Stimulated activated CD4-positive, alpha-beta T cell treated with anti-CD3 and anti-CD28 coated beads, Interleukin-15, amount 100 ng/mL, for 24 hours (primary cell): Measurements from ENCODE around the gene PDE6H.
A peak's percentile ranks its signal among the peaks of the same experiment; 100 is the strongest.

Experiments used
- DNase-seq: peaks from one replicate; pipeline ENCODE4 v3.0.0-alpha.2; 2020

PDE6H gene

GRCh38 chr12:14976658-14977057 lies 3.8 kb downstream of the PDE6H start:
- no peak for DNase-seq

- DNase-seq, result no peak
These were observed 6.6 kb downstream of the PDE6H start for GRCh38 chr12:14979468-14979867.

GRCh38 chr12:14981049-14981448 lies 8.2 kb downstream of the PDE6H start:
- DNase-seq, result no peak

- DNase-seq, result no peak
These were observed 9.7 kb downstream of the PDE6H start for GRCh38 chr12:14982562-14982961.

GRCh38 chr12:14982991-14983390 lies 10.1 kb downstream of the PDE6H start:
- DNase-seq, result no peak

GRCh38 chr12:14984036-14984435 lies 11.2 kb downstream of the PDE6H start:
- no peak for DNase-seq

- DNase-seq, result no peak
These were observed 12.0 kb downstream of the PDE6H start for GRCh38 chr12:14984766-14985285.

GRCh38 chr12:14986449-14986848 lies 13.6 kb downstream of the PDE6H start:
- no peak for DNase-seq

- DNase-seq, result no peak
These were observed 15.2 kb downstream of the PDE6H start for GRCh38 chr12:14988035-14988434.

GRCh38 chr12:14989790-14990189 lies 16.9 kb downstream of the PDE6H start:
- DNase-seq, result no peak

GRCh38 chr12:14991069-14991468 lies 18.2 kb downstream of the PDE6H start:
- DNase-seq, result no peak

- DNase-seq, result no peak
These were observed 19.8 kb downstream of the PDE6H start for GRCh38 chr12:14992673-14993072.

GRCh38 chr12:14993117-14993516 lies 20.3 kb downstream of the PDE6H start:
- no peak for DNase-seq

- DNase-seq, result peak; percentile 24
These were observed 20.9 kb downstream of the PDE6H start for GRCh38 chr12:14993537-14994266.

- no peak for DNase-seq
These were observed 21.8 kb downstream of the PDE6H start for GRCh38 chr12:14994610-14995009.

GRCh38 chr12:14995583-14996425 lies 23.0 kb downstream of the PDE6H start:
- no peak for DNase-seq

- DNase-seq, result no peak
These were observed 25.2 kb downstream of the PDE6H start for GRCh38 chr12:14997998-14998397.

GRCh38 chr12:14999021-14999694 lies 26.3 kb downstream of the PDE6H start:
- DNase-seq, result no peak

- no peak for DNase-seq
These were observed 27.0 kb downstream of the PDE6H start for GRCh38 chr12:14999695-15000365.

- DNase-seq, result no peak
These were observed 27.7 kb downstream of the PDE6H start for GRCh38 chr12:15000575-15000974.

GRCh38 chr12:15001733-15002382 lies 29.0 kb downstream of the PDE6H start:
- no peak for DNase-seq

- DNase-seq, result no peak
These were observed 31.6 kb downstream of the PDE6H start for GRCh38 chr12:15004421-15004820.
